RWPE1 (cell line): ENCODE results near the gene SLC26A6.

Experiments
- CTCF ChIA-PET: fragments of 350-600 bp; sonication (Branson Sonifier 250); formaldehyde crosslinking; extraction: SDS; loops from one replicate; lab custom pipeline; 2021; lab: Yijun Ruan, JAX
- POLR2A ChIA-PET: fragments of 400-600 bp; formaldehyde crosslinking; extraction: SDS; loops from one replicate; lab custom pipeline; 2020; ENCODE audit warnings: antibody characterized with exemption; ENCODE audit not compliant: low non-redundant PET; lab: Yijun Ruan, JAX
- DNase-seq: peaks from one replicate; pipeline ENCODE4 v3.0.0; 2012; ENCODE audit warnings: low spot score
- H3K27ac ChIP-seq: fragments of 450-650 bp; 2 replicates; pipeline ENCODE4 v1.5.1; 2017
- TF ChIP-seq, protein P1 (sequence below): fragments of 450-650 bp; conservative IDR thresholded peaks from 2 replicates; pipeline ENCODE4 v1.5.1; 2017; ENCODE audit warnings: low read depth, mild to moderate bottlenecking

Gene SLC26A6

DNA sequence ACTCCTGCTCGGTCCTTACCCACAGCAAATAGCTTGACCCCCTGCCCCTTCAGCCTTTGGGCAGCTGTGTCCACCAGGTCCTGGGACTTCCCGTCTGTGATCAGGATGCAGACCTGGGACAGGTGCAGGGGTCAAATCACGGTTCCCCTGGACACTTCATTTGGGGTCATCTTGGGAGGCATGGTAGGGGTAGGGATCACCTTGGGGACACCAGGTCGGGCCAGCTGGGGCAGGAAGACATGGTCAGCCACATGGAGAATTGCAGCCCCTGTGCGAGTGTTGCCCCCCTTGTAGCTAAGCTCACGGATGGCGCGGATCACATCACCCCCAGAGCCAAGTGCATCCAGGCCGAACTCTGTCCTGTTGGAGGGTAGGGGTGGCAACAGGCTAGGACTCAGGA, 41.9 kb downstream of the SLC26A6 start:
- DNase-seq: no peak
- peak overlapping the region; percentile 100 for H3K27ac ChIP-seq
- CTCF ChIA-PET: no interaction called here
- TF ChIP-seq, protein P1, sequence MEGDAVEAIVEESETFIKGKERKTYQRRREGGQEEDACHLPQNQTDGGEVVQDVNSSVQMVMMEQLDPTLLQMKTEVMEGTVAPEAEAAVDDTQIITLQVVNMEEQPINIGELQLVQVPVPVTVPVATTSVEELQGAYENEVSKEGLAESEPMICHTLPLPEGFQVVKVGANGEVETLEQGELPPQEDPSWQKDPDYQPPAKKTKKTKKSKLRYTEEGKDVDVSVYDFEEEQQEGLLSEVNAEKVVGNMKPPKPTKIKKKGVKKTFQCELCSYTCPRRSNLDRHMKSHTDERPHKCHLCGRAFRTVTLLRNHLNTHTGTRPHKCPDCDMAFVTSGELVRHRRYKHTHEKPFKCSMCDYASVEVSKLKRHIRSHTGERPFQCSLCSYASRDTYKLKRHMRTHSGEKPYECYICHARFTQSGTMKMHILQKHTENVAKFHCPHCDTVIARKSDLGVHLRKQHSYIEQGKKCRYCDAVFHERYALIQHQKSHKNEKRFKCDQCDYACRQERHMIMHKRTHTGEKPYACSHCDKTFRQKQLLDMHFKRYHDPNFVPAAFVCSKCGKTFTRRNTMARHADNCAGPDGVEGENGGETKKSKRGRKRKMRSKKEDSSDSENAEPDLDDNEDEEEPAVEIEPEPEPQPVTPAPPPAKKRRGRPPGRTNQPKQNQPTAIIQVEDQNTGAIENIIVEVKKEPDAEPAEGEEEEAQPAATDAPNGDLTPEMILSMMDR: no peak
- POLR2A ChIA-PET: no interaction called here

DNA sequence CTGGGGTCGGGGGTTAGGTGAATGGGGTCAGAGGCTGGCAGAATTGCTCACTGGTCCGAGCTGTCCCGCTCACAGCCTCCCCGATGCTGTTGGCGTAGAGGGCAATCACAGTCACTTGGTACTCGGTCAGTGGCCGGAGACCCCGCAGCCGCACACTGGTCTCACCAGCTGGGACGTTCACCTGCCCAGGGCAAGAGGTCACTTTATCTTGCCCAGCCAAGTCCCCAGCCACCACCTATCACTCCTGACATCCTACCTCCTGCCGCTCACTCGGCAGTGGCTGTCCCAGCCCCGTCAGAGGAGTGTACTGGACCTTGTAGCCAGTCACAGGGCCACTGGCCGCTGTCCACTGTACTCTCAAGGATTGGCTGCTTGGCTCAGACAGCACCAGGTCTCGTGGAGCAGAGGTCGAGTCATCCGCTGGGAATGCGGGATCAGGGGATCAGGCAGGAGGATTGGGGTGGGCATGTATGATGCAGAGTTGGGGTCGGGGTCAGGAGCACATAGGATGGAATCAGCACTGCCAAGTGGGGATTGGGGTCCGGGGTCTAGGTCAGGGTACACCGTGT, 42.7 kb downstream of the SLC26A6 start:
- ChIA-PET POLR2A (no interaction called here), CTCF (no interaction called here)

DNA sequence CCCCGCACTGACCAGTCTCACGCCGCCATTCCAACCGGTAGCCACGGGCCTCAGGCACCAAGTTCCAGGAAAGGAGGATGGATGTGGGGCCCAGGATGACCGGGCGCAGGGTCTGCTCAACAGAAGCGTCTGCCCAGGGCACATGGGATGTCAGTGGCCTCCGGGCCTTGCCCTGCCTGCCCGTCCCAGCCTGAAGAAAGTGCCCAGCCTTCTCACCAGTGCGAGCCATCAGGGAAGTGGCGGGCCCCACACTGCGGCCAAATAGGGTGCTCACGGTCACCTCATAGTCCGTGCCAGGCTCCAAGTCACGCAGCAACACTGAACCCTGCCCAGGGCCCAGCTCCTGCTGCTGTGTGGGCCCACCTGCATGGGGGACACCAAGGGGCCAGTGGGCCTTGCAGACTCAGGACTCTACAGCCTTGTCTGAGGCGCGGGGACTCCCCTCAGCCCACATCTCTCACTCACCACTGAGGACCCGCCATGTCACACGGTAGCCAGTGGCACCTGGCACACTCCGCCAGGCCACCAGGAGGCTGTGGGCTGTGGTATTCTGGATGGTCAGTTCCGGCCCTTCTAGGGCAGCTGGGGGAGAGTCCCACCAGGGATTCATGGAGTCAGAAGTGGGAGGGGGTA, 43.3 kb downstream of the SLC26A6 start:
- H3K27ac ChIP-seq: peak overlapping the region; percentile 100
- DNase-seq: no peak
- POLR2A ChIA-PET: no interaction called here
- CTCF ChIA-PET: no interaction called here
- TF ChIP-seq, protein P1: no peak

More for the DNA sequence above, 42.7 kb downstream of the SLC26A6 start:
- no peak for DNase-seq
- peak overlapping the region; percentile 100 for H3K27ac ChIP-seq
- TF ChIP-seq, protein P1: no peak

DNA sequence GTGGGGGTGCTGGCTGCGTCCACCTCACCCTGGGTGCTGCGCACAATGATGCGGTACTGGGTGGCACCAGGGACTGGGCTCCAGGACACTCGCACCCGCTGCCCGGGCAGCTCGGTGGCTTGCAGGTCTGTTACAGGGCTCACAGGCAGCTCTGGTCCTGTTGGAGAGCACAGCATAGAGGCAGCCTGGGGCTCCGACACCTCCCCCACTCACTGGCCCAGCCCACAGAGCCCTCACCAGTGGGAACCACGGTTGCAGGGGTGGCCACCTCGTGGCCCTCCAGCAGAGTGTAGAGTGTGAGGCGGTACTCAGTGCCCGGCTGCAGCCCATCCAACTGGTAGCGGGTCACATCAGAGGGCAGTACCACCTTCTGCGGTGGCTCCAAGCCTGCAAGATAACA, 43.8 kb downstream of the SLC26A6 start:
- DNase-seq: no peak
- ChIA-PET CTCF (no interaction called here), POLR2A (no interaction called here)
- H3K27ac ChIP-seq: peak overlapping the region; percentile 100
- TF ChIP-seq, protein P1: no peak

DNA sequence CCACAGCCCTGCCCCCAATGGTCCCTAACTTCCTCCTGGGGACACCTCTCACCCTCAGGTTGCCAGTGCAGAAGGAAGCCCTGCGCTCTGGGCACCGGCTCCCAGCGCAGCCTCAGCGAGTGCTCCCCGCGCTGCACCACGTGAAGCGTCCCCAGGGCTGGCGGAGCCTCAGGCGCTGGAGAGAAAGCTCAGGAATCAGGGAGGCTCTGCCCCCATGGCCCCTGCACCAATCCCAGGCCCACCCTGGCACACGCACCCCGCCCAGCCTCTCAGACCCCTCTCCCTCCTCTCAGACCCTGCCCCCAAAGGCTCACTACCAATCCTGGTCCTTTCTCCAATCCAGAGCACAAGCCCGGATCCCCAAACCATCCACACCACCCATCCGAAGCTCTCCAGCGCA, 47.0 kb downstream of the SLC26A6 start:
- peak overlapping the region; percentile 100 for H3K27ac ChIP-seq
- TF ChIP-seq, protein P1: no peak
- DNase-seq: no peak
- ChIA-PET CTCF (no interaction called here), POLR2A (no interaction called here)

DNA sequence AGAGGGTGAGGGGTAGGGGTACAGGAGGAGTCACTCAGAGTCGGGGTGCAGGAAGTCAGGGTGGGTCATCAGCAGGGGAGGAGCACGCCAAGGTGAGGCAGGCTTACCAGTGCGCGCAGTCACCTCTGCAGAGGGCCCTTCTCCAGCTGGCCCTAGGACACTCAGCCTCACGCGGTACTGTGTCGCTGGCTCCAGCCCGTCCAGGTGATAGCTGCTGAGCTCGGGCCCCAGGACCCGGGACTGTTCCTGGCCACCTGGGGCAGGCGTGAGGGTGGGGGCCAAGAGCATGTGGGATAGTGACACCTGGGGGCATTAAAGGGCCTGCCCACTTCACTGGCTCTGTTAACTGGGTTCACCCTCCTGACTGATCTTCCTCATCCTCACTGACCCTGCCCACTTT, 47.6 kb downstream of the SLC26A6 start:
- TF ChIP-seq, protein P1: no peak
- DNase-seq: no peak
- POLR2A ChIA-PET: no interaction called here
- CTCF ChIA-PET: no interaction called here
- peak overlapping the region; percentile 100 for H3K27ac ChIP-seq
